Small intestine (tissue), 7 donors: ENCODE measurements around the gene TPSB2. TPM values are rescaled to one million over a fixed set of nuclear protein-coding genes. Genes with fewer than 3 reads are reported as not detected.
A peak's percentile ranks its signal among the peaks of the same experiment; 100 is the strongest.
"Not testable (repeated sequence)": the region's sequence is repeated elsewhere in the genome, so short reads cannot be mapped to it uniquely, and the experiment has no call there.

Experiments used
- DNase-seq, 2 donors: peaks; one replicate each; pipeline versions ENCODE4 v3.0.0 to v3.0.0-alpha.2; 2013
- FAIRE-seq: peaks from 2 replicates; lab custom pipeline; 2012; peaks lifted over from hg19 to GRCh38; lab: Jason Lieb, UNC
- H3K27ac ChIP-seq, 3 donors: one replicate each; pipeline ENCODE4 v1.5.1; 2013; ENCODE audit warnings: low read length in 2 of 3, mild to moderate bottlenecking in 2 of 3, control low read depth in 1 of 3, inconsistent platforms in 1 of 3, low read depth in 1 of 3, moderate library complexity in 1 of 3
- H3K27me3 ChIP-seq, 3 donors: one replicate each; pipeline ENCODE4 v1.6.1; 2013; ENCODE audit warnings: low read length in 3 of 3, inconsistent platforms in 1 of 3; ENCODE audit not compliant: control insufficient read depth in 3 of 3, insufficient read depth in 3 of 3
- H3K36me3 ChIP-seq, 3 donors: one replicate each; pipeline ENCODE4 v1.6.1; 2013; ENCODE audit warnings: low read length in 3 of 3, inconsistent platforms in 1 of 3, low read depth in 1 of 3, mild to moderate bottlenecking in 1 of 3, moderate library complexity in 1 of 3; ENCODE audit not compliant: control insufficient read depth in 3 of 3, insufficient read depth in 2 of 3
- H3K4me1 ChIP-seq, 3 donors: one replicate each; pipeline ENCODE4 v1.6.1; 2013; ENCODE audit warnings: low read length in 2 of 3, inconsistent platforms in 1 of 3, low read depth in 1 of 3, mild to moderate bottlenecking in 1 of 3, moderate library complexity in 1 of 3; ENCODE audit not compliant: control insufficient read depth in 3 of 3, insufficient read depth in 2 of 3
- H3K4me3 ChIP-seq, 3 donors: one replicate each; pipeline ENCODE4 v1.5.1; 2013; ENCODE audit warnings: low read length in 3 of 3, control low read depth in 1 of 3, inconsistent platforms in 1 of 3, low read depth in 1 of 3, mild to moderate bottlenecking in 1 of 3, moderate library complexity in 1 of 3
- H3K9me3 ChIP-seq, 2 donors: one replicate each; pipeline ENCODE4 v1.6.1; 2013; ENCODE audit warnings: low read depth in 1 of 2, low read length in 1 of 2; ENCODE audit not compliant: control insufficient read depth in 2 of 2, insufficient read depth in 1 of 2
- WGBS, 3 donors: extraction: QIAGEN DNeasy Blood & Tissue Kit; methylation state at CpG; one replicate each; pipeline ENCODE4 v1.1.7; 2013; 5-methylcytosine and 5-hydroxymethylcytosine counted together
- polyA plus RNA-seq, 4 donors: library from polyadenylated mRNA; stranded (reverse) in 3 of 4; unstranded in 1 of 4; fragments of 200-250 nt in 3 of 4; fragments of 120-200 nt in 1 of 4; gene quantifications; one replicate each; pipeline versions ENCODE4 v1.2.1 to v1.2.3, GENCODE V29; 2013
- donor health status: healthy with polysubstance abuse.
- donor health status: control.
- donor health status: control.
- donor health status: Bipolar disorder and iron deficiency.
- donor health status: healthy.

TPSB2 gene
- polyA plus RNA-seq, 4 donors: 0.47 to 58.7 (median 20.5) TPM

DNA sequence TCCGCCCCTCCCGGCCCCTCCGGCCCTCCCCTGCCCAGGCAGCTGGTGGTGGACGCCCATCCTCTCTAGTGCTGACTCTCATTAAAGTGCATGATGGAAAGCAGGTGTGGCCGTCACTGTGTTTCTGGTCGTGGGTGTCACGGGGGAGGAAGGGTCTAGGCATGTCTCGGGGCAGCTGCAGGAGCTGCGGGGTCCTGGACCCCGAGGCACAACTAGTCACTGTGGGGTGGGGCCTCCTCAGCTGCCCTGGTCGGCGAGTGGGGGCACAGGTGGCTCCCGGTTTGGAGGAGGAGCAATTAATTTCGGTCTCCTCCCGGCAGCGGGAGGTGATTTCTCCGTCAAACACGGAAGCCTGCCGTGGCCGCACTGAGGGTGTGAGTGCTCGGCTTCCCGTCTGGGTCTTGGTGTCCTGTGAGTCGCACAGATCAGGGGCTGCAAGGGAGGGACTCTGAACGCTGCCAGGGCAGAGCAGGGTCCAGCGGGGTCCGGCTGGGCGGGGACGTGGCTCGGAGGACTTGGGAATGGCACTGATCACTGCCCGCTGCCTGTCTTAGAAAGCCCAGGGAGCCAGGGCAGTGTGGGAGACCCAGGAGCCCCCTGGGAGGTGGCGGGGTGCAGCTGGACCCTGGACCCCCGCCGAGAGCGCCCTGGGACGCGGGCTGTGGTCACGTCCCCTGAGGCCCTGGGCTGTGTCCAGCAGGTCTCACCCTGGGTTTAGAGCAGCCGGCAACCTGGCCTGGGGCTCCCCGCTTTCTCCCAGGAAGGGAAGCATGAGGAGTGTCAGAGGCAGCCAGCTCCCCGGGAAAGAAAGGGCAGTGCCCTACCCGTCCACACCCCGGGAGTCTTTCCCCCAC is 29.1 kb upstream of the TPSB2 start:
- FAIRE-seq (no peak), DNase-seq (peak in 1 of 2 donors; percentile 28)
- H3K9me3 ChIP-seq: no peaks in the 10 kb centered on the region
- 4 to 14% (median 6%) methylated on average over 33 to 42 of the region's 42 CpGs for WGBS, 3 donors
- H3K27ac ChIP-seq: no peak overlapping the region
- no peak overlapping the region for H3K4me3 ChIP-seq
- H3K36me3 ChIP-seq: no peaks in the 10 kb centered on the region
- peaks cover 9 to 38% (median 15%) of the 10 kb centered on the region in 3 donors for H3K27me3 ChIP-seq
- H3K4me1 ChIP-seq: no peaks in the 10 kb centered on the region

DNA sequence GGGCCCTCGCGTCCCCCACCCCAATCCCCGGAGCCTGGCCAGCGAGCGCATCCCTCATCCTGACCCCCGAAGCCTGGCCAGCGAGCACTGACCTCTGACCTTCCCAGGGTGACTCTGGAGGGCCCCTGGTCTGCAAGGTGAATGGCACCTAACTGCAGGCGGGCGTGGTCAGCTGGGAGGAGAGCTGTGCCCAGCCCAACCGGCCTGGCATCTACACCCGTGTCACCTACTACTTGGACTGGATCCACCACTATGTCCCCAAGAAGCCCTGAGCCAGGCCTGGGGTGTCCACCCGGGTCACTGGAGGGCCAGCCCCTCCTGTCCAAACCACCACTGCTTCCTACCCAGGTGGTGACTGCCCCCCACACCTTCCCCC is 28.2 kb upstream of the TPSB2 start:
- Histone ChIP-seq H3K9me3 (no peaks in the 10 kb centered on the region), H3K27ac (no peak overlapping the region), H3K4me1 (no peaks in the 10 kb centered on the region), H3K36me3 (no peaks in the 10 kb centered on the region), H3K27me3 (peaks cover 9 to 38% (median 15%) of the 10 kb centered on the region in 3 donors), H3K4me3 (no peak overlapping the region)
- FAIRE-seq: no peak
- DNase-seq: no peak
- WGBS, 3 donors: 35 to 62% (median 37%) methylated on average over 10 to 12 of the region's 12 CpGs

DNA sequence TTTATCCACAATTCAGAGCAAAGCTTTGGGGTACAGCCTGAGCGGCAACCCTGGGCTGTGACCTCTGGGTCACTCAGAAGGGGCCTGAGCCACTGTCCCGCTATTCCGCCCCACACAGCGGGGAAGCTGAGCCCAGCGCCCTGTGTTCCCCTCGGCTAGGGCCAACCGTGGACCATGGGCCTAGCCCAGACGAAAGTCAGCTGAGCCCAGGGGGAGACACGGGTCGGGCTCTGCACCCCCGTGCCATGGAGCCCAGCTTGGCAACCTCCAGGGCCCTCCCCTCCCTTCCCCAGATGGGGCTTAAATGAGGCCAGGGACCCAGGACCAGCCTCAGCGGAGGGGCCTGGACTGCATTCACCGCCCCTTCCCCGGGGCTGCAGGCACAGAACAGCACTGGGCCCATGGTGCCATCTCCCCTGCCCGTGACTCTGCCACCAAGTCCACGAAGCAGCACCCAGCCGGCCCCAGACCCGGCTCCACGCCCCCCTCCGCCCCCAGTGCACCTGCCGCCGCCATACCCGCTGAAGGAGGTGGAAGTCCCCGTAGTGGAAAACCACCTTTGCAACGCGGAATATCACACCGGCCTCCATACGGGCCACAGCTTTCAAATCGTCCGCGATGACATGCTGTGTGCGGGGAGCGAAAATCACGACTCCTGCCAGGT is 27.7 kb upstream of the TPSB2 start:
- H3K27me3 ChIP-seq: peaks cover 9 to 38% (median 15%) of the 10 kb centered on the region in 3 donors
- no peaks in the 10 kb centered on the region for H3K9me3 ChIP-seq
- no peaks in the 10 kb centered on the region for H3K36me3 ChIP-seq
- no peaks in the 10 kb centered on the region for H3K4me1 ChIP-seq
- FAIRE-seq: no peak
- H3K27ac ChIP-seq: no peak overlapping the region
- WGBS, 3 donors: 52 to 73% (median 60%) methylated on average over 34 of the region's 34 CpGs
- no peak for DNase-seq
- no peak overlapping the region for H3K4me3 ChIP-seq

DNA sequence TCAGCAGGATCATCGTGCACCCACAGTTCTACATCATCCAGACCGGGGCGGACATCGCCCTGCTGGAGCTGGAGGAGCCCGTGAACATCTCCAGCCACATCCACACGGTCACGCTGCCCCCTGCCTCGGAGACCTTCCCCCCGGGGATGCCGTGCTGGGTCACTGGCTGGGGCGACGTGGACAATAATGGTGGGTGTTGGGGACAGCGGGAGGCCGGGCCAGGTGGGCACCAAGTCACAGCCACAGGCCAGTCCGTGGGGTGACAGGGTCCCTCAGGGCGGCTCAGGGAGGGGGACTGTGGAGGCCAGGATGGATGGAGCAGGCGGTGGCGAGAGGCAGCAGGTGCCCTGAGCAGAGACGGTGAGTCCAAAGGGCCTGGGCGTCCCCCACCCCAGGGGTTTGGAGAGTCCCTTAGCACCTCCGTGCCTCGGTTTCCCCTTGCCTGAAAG is 26.9 kb upstream of the TPSB2 start:
- H3K9me3 ChIP-seq: no peaks in the 10 kb centered on the region
- WGBS, 3 donors: 69 to 81% (median 75%) methylated on average over 22 of the region's 22 CpGs
- no peaks in the 10 kb centered on the region for H3K36me3 ChIP-seq
- DNase-seq (no peak), FAIRE-seq (no peak)
- H3K4me3 ChIP-seq: no peak overlapping the region
- no peaks in the 10 kb centered on the region for H3K4me1 ChIP-seq
- H3K27ac ChIP-seq: no peak overlapping the region
- H3K27me3 ChIP-seq: peaks cover 9 to 32% (median 15%) of the 10 kb centered on the region in 3 donors

DNA sequence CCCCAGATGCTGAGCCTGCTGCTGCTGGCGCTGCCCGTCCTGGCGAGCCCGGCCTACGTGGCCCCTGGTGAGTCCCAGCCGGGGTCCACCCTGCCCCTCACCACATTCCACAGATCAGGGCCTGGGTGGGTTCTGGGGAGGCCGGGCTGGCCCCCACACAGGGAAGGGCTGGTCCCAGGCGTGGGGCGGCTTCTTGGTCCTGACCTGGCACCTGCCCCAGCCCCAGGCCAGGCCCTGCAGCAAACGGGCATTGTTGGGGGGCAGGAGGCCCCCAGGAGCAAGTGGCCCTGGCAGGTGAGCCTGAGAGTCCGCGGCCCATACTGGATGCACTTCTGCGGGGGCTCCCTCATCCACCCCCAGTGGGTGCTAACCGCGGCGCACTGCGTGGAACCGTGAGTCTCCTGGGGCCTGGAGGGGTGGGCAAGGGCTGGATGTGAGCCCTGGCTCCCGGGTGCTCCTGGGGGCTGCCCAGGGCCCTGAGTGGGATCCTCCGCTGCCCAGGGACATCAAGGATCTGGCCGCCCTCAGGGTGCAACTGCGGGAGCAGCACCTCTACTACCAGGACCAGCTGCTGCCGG is 26.4 kb upstream of the TPSB2 start:
- peaks cover 9 to 27% (median 13%) of the 10 kb centered on the region in 3 donors for H3K27me3 ChIP-seq
- 72 to 83% (median 77%) methylated on average over 20 to 23 of the region's 23 CpGs for WGBS, 3 donors
- H3K4me1 ChIP-seq, H3K27ac ChIP-seq, FAIRE-seq, DNase-seq, H3K9me3 ChIP-seq, H3K4me3 ChIP-seq, H3K36me3 ChIP-seq: not testable (repeated sequence)

DNA sequence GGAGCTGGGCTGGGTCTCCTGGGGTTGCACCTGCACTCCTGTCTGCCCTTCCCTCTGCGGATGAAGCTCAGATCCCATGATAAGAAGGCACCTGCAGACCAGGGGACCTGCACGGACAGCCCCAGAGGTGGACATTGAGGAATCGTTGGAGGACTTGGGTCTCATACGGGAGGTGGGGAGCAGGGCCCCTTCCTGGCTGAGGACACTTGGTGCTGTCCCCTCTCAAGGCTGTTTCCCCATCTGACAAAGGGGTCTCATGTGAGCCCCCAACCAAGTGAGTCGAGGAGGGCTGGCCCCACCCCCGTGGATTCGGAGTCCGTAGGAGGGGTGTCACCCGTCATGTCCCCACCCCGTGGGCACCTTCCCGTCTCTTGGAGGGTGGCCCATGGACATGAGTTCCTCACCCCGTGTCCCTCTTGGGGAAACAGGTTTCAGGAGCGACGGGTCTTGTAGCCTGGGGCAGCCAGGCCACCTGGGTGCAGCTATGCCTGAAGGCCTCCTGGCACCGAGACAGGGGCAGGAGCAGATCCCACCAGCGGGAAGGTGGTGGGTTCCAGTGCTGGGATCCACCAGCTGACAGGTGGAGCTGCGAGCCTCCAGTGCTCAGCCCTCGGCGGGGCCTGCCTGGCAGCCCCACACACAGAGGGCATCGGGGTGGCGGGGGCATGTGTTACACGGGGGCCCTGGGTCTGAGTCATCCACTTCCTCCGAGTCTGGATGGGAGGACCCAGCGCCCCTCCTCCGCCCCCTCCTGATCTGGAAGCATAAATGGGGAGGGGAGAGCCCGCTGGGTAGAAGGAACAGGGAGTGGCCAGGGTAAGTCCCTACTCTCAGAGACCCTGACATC is 25.5 kb upstream of the TPSB2 start, which contains the start of gene TPSD1:
Gene TPSD1 (plus strand): TSS at position 794 of the 847 bp plus-strand sequence. CDS start 212 bp downstream, outside the sequence.
- not testable (repeated sequence) for H3K9me3 ChIP-seq, H3K4me1 ChIP-seq, H3K27ac ChIP-seq, FAIRE-seq, H3K4me3 ChIP-seq, H3K36me3 ChIP-seq, DNase-seq
- 35 to 65% (median 47%) methylated on average over 19 to 26 of the region's 26 CpGs for WGBS, 3 donors
- peaks cover 9 to 18% (median 10%) of the 10 kb centered on the region in 3 donors for H3K27me3 ChIP-seq

DNA sequence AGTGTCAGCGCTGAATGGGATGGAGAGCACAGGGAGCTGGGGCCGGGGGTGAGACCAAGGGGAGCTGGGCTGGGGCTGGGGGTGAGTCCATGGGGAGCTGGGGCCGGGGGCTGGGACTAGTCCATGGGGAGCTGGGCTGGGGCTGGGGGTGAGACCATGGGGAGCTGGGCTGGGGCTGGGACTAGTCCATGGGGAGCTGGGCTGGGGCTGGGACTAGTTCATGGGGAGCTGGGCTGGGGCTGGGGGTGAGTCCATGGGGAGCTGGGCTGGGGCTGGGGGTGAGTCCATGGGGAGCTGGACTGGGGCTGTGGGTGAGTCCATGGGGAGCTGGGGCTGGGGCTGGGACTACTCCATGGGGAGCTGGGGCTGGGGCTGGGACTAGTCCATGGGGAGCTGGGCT is 24.8 kb upstream of the TPSB2 start:
- 77 to 90% (median 84%) methylated on average over 3 of the region's 3 CpGs for WGBS, 3 donors
- H3K4me3 ChIP-seq, H3K9me3 ChIP-seq, H3K27ac ChIP-seq, H3K4me1 ChIP-seq, FAIRE-seq, DNase-seq, H3K36me3 ChIP-seq: not testable (repeated sequence)
- peaks cover 3 to 11% (median 3%) of the 10 kb centered on the region in 3 donors for H3K27me3 ChIP-seq
